ENCODE data around the gene DOK5. TPM values are rescaled to one million over a fixed set of nuclear protein-coding genes. Genes with fewer than 3 reads are reported as not detected.

DOK5 gene
- total RNA-seq, result 10 to 100 TPM in 5 of 10 donors, 1 to 10 TPM in 4, under 1 TPM in 1; 0.51 to 21.1 (median 9.6) TPM
- 1 to 10 TPM; 2.3 to 3.2 TPM for polyA plus RNA-seq
- long read RNA-seq, donor 1, partial matches to known transcripts, result 0 of 1 reads
- long read RNA-seq, donor 1, other reads (novel, unspliced or antisense), result 0 of 1 reads
- long read RNA-seq, donor 2, transcript DOK5-201 (8 exons, 1,963 nt), result major isoform, 29 of 31 reads
- long read RNA-seq, donor 2, partial matches to known transcripts, result 2 of 31 reads
- long read RNA-seq, donor 2, other reads (novel, unspliced or antisense), result 0 of 31 reads
- long read RNA-seq, donor 3, transcript DOK5-201 (8 exons, 1,963 nt), result major isoform, 7 of 9 reads
- long read RNA-seq, donor 3, partial matches to known transcripts, result 0 of 9 reads
- long read RNA-seq, donor 3, other reads (novel, unspliced or antisense), result 2 of 9 reads

DNA sequence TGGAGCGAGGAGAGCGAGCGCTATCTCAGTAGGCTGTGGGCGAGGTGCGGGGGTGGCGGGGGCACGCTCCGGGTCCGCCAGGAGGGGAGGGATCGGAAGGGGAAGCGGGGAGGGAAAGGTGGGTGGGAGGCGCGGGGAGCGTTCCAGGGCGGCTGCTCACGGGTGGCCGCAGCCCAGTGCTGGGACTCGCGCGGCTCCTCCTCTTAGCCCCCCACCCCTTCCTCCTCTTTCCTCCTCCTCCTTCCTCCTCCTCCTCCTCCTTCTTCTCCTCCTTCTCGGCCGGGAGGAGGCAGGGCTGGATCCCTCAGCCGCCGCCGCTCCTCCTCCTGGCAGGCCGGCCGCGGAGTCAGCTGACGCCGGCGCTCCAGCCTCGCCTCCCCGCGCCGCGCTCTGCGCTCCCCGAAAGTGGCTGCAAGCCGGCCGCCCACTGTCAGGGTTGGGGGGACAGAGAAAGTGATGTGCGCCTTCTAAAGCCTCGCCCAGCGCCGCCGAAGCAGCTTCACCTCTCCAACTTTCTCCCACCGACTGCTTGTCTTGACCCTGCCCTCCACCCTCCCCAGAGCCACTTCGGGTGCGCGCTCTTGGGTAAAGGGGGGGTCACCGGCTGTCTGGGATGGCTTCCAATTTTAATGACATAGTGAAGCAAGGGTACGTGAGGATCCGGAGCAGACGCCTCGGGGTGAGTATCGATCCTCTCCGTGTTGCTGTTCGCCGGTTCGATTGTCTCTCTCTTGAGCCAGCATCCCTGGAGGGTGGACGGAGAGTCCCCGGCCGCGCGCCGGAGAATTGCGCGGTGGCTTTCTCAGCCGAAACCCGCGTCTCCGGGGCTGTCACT, at the start of gene DOK5:
TSS of gene DOK5 (plus strand) at position 260 of the 835 bp plus-strand sequence. CDS start at position 614, 354 bp downstream.
- Histone ChIP-seq H3K4me3 (peak within 1 kb of the TSS; percentile 46 to 85 (median 67)), H3K27ac (peak within 1 kb of the TSS in 8 of 10 donors; percentile 35 to 82 (median 60)), H3K27me3 (peaks cover 0 to 60% (median 4%) of the 10 kb centered on the region in 7 donors), H3K9me3 (no peaks in the 10 kb centered on the region), H3K4me1 (peaks cover 0 to 30% (median 6%) of the 10 kb centered on the region in 9 donors), H3K36me3 (no peaks in the 10 kb centered on the region)
- TF ChIP-seq, protein P1, sequence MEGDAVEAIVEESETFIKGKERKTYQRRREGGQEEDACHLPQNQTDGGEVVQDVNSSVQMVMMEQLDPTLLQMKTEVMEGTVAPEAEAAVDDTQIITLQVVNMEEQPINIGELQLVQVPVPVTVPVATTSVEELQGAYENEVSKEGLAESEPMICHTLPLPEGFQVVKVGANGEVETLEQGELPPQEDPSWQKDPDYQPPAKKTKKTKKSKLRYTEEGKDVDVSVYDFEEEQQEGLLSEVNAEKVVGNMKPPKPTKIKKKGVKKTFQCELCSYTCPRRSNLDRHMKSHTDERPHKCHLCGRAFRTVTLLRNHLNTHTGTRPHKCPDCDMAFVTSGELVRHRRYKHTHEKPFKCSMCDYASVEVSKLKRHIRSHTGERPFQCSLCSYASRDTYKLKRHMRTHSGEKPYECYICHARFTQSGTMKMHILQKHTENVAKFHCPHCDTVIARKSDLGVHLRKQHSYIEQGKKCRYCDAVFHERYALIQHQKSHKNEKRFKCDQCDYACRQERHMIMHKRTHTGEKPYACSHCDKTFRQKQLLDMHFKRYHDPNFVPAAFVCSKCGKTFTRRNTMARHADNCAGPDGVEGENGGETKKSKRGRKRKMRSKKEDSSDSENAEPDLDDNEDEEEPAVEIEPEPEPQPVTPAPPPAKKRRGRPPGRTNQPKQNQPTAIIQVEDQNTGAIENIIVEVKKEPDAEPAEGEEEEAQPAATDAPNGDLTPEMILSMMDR (IDR thresholded peaks at IDR 0.05), result peak in 1 of 9 donors; percentile 15
- peak; percentile 52 to 60 for DNase-seq
- 0 to 1% methylated on average over 52 to 71 of the region's 71 CpGs for WGBS, 2 donors
- ATAC-seq, result peak; percentile 85 to 91 (median 89)
- intact Hi-C loops (cut with DNase I), result loop anchor here in 5 of 10 donors (5.0 to 10.0 kb wide), 5 partner anchors 99 to 258 kb away; no protein-coding TSS in a partner anchor

DNA sequence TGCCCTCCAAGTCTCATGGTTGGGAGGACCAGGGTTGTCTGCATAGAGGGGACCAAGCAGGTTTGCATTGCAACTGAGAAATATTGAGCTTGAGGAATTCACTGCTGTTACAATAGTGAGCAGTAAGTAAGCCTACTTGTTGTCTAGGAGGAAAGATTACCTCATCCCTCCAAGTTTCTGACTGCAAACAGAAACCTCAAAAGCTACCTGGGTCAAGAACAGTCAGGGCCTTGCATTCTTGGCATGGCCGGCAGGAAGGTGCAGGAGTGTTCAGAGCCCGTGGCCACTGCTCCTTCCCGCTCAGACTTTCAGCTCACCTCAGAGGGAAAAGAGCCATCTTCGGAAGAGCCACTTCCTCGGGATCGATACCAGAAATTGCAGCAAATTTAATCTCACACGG, 46.0 kb upstream of the DOK5 start:
- no peak overlapping the region for H3K4me3 ChIP-seq
- TF ChIP-seq, protein P1 (IDR thresholded peaks at IDR 0.05), result no peak
- no peak for DNase-seq
- no peaks in the 10 kb centered on the region for H3K4me1 ChIP-seq
- intact Hi-C loops (cut with DNase I), result no loop called here
- H3K27me3 ChIP-seq, result no peaks in the 10 kb centered on the region
- H3K9me3 ChIP-seq, result peaks cover 0 to 15% (median 8%) of the 10 kb centered on the region in 11 donors
- H3K36me3 ChIP-seq, result no peaks in the 10 kb centered on the region
- 78 to 88% methylated on average over 7 of the region's 7 CpGs for WGBS, 2 donors
- H3K27ac ChIP-seq, result no peak overlapping the region
- no peak for ATAC-seq

DNA sequence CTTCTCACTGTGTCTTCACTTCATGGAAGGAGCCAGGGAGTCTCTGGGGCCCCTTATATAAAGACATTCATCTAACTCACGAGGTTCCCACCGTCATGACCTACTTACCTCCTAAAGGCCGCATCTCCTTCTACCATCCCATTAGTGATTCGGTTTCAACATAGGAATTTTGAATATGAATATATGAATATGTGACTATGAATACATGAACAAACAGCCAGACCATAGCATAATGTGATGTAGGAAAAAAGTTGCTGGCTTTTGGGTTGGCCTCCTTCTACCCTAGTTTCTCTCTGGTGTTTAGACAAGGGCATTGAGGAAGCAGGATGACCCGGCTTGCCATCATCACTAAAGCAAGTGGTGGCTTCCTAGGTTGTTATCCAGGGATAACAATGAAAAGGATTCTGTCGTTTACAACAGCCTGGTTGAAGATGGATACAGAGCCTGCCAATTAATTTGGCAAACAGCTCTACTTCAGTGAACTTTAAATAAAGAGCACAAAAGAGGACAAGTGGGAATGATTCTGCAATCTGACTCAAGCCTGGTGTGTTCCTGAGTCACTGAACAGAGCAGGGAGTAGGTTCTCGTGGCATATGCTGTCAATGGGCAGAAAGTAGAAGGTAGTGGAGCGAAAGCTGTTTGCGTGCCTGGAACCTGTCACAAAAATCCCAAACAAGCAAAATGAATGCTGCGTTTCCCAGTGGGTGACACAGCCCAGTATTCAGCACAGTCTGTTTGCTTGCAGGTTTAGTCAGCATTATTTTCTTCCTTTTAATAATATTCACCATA, 44.0 kb upstream of the DOK5 start:
- H3K27me3 ChIP-seq, result no peaks in the 10 kb centered on the region
- no peak overlapping the region for H3K27ac ChIP-seq
- H3K36me3 ChIP-seq, result no peaks in the 10 kb centered on the region
- no peak overlapping the region for H3K4me3 ChIP-seq
- intact Hi-C loops (cut with DNase I), result no loop called here
- DNase-seq, result no peak
- no peaks in the 10 kb centered on the region for H3K4me1 ChIP-seq
- TF ChIP-seq, protein P1 (IDR thresholded peaks at IDR 0.05), result no peak
- H3K9me3 ChIP-seq, result no peaks in the 10 kb centered on the region
- no peak for ATAC-seq
- 69 to 73% methylated on average over 10 of the region's 10 CpGs for WGBS, 2 donors

DNA sequence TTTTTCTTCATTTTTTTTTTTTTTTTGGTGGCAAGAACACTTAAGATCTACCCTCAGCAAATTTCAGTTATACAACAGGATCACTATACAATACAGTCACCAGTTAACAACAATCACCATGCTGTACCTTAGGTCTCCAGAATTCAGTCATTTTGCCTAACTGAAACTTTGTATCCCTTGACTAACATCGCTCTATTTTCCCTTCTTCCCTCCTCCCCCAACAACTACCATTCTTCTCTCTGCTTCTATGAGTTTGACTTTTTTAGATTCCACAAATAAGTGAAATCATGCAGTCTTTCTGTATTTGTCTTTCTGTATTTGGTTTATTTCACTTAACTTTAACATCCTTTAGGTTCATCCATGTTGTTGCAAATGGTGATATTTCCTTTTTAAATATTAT, 42.4 kb upstream of the DOK5 start:
- intact Hi-C loops (cut with DNase I), result no loop called here
- ATAC-seq (no peak), DNase-seq (no peak)
- Histone ChIP-seq H3K4me1 (no peaks in the 10 kb centered on the region), H3K4me3 (no peak overlapping the region), H3K27ac (no peak overlapping the region), H3K36me3 (no peaks in the 10 kb centered on the region), H3K9me3 (no peaks in the 10 kb centered on the region), H3K27me3 (no peaks in the 10 kb centered on the region)
- TF ChIP-seq, protein P1 (IDR thresholded peaks at IDR 0.05), result no peak
- WGBS, 2 donors, result 95 to 96% methylated on average over 1 of the region's 1 CpG
